G401 (cell line): ENCODE measurements around the gene RPGRIP1L. TPM values are rescaled to one million over a fixed set of nuclear protein-coding genes. Genes with fewer than 3 reads are reported as not detected.
"Not testable (repeated sequence)": the region's sequence is repeated elsewhere in the genome, so short reads cannot be mapped to it uniquely, and the experiment has no call there.

Experiments
- DNase-seq: peaks from one replicate; pipeline ENCODE4 v3.0.0-alpha.2; 2015; ENCODE audit warnings: low spot score
- in situ Hi-C: cut with HindIII; loops from 2 replicates; pipeline ENCODE4 v1.10.0; 2016; ENCODE audit warnings: low sequenced_read_pairs, mixed read lengths
- total RNA-seq: library from RNA; depleted of rRNA; stranded (reverse); fragments of >200 nt; shearing (Covaris generic); gene quantifications from 2 replicates; pipeline ENCODE4 v1.2.3, GENCODE V29; 2014

RPGRIP1L gene
- total RNA-seq, 1 experiment from 2014 or later: 17.4 TPM

DNA sequence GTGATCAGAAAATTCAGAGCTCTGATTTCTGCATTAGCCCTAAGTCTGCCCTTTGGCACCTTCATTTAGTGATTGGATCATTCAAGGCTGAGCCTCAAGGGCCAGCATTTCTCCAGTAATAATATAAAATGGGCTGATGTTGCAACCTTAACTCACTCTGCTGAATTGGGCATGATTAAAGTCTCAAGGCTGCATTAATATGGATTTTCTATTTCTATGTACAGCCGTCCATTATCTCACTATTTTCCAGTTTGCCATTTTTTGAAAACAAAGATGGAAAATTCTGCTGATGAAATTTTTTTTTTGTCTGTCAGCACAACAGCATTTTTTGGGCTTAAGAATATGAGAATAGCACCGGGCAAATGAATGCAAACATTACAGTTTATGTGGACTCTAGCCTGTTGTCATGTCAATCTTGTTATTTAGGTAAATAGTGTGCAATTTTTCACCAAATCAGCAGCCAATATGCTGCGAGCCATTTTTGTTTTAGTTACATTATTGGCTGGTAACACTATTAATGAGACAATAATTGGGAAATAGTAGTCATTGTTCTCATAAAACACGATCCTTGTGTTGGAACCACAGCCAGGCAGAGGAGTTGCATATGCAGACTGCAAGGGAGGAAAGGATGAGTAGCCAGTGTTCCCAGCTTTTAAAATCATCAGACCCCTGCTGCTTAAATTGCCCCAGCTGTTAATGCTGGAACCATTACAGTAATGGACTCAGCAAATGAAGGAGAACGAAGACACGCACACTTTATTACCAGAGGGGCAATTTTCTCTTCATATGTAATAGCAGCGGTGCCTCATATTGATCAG, 10.8 kb upstream of the RPGRIP1L start:
- in situ Hi-C loops: no loop called here
- no peak for DNase-seq

DNA sequence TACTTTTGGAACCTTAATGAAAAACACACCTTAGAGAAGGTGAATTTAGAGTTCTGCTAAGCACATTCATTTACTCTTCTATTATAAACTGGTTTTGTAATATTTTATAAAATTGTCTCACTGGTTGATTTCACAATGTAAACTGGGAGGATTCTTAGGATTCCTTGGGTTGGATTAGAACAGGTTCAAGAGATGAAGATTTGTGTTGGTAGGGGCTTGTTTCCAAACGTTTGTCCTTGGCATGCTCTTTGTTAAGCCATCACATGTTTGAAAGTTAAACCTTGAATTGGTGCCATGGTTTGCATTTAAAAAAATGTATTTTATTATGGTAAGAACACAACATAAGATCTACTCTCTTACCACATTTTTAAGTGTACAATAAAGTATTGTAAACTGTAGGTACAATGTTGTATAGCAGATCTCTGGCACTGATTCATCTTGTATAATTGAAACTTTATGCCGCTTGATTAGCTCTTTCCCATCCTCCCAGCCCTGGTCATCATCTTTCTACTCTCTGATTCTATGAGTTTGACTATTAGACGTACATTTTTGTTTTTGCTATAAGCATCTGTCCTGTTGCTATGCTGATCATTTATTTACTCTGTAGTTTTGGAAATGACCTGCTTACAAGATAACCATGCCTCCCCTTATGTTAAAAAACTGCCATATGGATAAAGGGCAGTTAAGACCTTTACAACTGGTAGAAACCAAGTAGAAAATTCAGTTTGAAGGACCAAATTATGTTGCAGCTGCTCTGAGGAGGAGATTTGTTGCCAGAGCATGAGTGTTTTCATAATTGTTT, 9.9 kb upstream of the RPGRIP1L start:
- no peak for DNase-seq
- in situ Hi-C loops: no loop called here

DNA sequence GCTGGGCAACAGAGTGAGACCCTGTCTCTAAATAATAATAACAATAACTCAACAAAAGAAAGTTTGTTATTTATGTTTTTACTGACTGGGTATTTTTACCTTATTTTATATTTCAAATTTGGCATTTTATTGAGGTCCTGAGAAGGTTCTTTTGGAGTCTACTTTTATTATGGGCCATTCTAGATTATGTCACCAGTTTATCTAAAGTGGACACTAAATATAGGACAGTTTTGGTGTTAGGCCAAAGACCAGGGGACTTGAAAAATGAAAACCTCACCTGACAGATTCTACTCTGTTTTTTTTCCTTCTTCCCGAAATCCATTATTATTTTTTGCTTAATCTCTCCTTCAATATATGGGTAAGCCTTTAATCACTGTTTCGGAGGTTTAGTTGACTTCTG, 8.4 kb upstream of the RPGRIP1L start:
- in situ Hi-C loops: no loop called here
- no peak for DNase-seq

DNA sequence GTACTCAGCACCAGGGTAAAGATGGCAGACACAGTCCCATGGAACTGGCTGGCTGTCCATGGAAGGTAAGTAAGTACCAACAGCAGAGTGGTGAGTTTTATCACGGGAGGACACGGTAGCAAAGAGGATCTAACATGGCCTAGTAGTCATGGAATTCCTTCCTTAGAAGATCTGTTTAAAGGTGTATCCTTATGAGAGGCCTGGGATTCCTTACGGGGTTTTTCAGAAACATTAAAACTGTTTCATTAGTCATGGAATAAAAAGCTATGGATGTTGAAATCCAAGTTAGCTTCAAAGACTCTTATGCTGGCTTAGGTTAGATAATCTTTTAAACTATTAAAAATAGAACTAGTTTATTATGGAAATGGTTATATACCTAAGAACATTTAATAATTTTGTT, 7.7 kb upstream of the RPGRIP1L start:
- no peak for DNase-seq
- in situ Hi-C loops: no loop called here

DNA sequence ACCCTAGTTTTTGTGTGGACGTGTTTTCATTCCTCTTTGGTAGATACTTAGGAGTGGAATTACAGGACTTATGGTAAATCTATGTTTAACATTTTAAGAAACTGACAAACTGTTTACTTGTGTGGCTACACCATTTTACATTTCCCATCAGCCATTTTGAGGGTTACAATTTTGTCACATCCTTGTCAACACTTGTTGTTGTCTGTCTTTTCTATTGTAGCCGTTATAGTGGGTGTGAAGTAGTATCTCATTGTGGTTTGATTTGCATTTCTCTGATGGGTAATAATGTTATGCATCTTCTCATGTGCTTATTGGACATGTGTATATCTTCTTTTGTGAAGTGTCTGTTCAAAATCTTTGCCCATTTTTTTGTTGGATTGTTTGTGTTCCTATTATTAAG, 4.8 kb upstream of the RPGRIP1L start:
- in situ Hi-C loops: no loop called here
- no peak for DNase-seq

DNA sequence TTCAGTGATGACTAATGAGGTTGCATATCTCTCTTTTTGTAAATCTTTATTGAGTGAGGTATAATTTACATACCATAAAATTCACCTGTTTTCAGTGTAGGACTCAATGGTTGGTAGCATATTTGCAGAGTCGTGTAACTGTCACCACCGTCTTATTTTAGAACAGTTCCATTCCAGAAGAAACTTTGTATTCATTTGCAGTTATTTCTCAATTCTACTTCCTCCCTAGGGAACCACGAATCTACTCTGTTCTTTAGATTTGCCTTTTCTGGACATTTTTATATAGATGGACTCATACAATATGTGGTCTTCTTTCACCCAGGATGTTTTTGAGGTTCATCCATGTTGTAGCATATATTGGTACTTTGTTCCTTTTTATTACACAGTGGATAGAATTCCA, 4.0 kb upstream of the RPGRIP1L start:
- in situ Hi-C loops: no loop called here
- DNase-seq: no peak

DNA sequence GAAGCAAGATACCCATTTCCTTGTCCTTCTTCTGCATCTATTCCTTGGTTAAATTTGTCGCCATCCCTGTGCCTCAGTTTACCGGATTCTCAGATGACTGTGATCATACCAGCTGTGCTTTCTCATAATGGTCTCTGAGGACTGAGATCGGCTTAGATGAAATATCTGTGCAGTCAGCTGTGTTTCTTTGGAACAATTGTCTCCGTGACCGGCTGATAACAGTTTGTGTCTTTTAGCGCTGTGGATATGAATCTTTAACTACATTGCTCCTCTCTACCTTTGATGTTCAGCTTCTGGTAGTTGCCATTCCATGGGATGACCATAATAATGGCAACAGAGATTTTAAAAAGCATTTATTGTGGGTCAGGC, 770 bp upstream of the RPGRIP1L start:
- no peak for DNase-seq
- in situ Hi-C loops: no loop called here

DNA sequence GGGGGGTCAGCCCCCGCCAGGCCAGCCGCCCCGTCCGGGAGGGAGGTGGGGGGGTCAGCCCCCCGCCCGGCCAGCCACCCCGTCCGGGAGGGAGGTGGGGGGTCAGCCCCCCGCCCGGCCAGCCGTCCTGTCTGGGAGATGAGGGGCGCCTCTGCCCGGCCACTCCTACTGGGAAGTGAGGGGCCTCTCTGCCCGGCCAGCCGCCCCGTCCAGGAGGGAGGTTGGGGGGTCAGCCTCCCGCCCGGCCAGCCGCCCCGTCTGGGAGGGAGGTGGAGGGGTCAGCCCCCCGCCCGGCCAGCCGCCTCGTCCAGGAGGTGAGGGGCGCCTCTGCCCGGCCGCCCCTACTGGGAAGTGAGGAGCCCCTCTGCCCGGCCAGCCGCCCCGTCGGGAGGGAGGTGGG, 5.4 kb downstream of the RPGRIP1L start:
- DNase-seq, in situ Hi-C loops: not testable (repeated sequence)

DNA sequence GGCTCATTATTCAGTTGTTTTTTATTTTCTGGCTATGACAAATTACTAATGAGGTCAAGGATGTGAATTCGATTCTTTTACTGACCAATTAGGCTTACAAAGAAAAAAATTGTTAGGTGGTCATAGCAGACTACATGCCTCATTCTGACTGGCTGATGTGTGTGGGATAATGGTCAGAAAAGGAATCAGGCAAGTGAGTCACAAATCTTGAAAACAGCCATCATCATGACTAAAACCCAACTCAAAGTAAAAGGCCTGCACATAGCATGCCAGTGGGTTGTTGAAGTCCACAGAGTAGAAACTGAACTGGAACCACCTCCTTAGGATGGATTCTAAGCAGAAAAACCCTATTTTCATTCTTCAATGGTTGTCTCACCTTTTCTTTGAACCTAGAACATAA, 8.6 kb downstream of the RPGRIP1L start:
- in situ Hi-C loops: no loop called here

DNA sequence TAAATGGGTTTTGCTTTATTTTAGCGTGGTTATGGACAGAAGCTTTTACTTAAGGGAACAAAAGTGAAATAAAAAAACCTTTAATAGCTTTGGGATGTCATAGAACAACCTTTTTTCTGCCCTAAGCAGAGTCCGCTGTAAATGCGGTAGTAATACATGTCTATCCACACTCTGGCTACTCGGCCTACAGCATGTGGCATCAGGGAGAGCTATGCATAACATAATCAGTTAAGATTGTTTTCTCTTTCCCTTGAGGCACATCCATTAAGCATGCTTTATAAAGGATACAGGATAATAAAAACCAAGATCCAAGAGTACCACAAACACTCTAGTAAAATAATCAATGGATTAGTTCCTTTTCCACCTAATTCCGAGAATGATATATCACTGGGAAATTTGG, 10.3 kb downstream of the RPGRIP1L start:
- in situ Hi-C loops: no loop called here
- DNase-seq: no peak

More for the DNA sequence above, 8.6 kb downstream of the RPGRIP1L start:
- no peak for DNase-seq

DNA sequence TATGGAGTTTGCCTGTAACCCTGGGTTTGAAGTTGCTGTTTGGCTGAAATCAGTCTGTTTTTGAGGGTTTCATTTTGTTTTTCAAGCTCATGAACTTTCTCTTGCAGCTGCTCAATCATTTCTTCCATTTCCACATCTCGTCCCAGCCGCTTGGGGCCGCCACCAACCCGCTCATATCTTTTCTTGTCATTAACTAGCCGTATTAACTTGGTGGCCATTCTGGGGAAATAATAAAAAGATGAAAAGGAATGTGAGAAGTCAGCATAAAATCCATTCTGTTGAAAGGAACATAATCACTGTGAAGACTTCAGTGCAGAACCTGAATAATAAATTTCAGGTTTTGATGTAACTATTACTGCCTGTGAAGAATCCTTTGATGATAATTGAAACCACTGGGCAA, 11.5 kb downstream of the RPGRIP1L start:
- no peak for DNase-seq
- in situ Hi-C loops: no loop called here

DNA sequence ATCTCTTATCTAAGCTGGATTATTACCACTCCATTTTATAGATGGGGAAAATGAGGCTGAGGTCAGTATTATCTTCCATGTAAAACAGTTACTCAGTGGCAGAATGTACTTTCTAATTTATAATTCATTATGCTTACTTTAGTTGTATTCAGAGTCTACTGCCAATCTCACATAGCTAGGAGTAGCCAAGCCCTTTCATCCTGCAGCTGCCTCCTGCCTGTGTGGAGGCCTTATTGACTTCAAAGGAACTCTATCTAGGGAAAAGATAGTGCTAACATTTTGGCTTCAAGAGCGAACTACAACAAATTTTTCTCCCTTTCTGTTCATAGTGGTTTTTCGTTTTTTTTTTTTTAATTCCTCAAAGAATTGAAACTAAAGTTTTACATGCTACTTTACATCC, 12.9 kb downstream of the RPGRIP1L start:
- in situ Hi-C loops: no loop called here
- DNase-seq: no peak

DNA sequence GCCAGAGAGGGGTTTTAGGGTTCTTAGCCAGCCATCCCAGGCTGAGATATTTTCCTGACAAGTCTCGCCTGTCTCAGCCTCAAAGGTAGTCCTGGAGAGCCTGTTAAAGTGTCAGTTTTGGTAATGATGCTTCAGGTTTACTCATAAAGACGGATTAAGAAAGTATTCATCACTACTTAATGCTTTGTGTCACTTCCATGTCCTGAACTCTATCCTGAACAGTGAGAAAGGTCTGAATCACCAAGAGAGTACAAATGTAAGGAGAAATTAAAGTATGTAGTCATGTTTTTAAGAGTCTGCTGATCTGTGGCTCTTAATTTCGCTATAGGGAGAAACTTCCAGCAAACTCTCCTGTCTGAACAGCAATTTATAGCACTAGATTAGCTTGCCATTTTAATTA, 14.0 kb downstream of the RPGRIP1L start:
- in situ Hi-C loops: no loop called here
- DNase-seq: no peak

DNA sequence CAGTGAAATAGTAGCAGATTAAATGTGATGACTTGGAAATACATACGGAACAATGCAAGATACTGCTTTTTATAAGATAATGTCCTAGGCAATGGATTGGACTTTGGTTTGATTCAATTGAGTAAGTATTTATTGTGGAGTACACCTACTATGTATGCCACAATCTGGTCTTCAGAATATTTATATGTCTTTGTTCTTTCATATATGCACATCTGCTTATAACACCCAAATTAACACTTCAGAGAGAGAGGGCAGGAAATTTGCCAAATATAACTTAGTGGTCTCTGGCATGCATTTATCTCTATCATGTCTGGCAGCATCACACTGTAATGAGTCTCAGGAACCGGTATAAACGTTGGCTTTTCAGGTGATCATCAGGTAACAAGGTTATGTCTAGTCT, 16.9 kb downstream of the RPGRIP1L start:
- in situ Hi-C loops: no loop called here
- no peak for DNase-seq

DNA sequence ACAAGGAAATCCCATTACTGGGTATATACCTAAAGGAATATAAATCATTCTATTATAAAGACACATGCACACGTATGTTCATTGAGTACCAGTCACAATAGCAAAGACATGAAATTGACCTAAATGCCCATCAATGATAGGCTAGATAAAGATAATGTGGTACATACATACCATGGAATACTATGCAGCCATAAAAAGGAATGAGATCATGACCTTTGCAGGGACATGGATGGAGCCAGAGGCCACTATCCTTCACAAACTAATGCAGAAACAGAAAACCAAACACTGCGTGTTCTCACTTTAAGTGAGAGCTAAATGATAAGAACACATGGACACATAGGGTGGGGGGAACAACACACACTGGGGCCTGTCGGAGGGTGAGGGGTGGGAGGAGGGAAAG, 18.3 kb downstream of the RPGRIP1L start:
- DNase-seq, in situ Hi-C loops: not testable (repeated sequence)

DNA sequence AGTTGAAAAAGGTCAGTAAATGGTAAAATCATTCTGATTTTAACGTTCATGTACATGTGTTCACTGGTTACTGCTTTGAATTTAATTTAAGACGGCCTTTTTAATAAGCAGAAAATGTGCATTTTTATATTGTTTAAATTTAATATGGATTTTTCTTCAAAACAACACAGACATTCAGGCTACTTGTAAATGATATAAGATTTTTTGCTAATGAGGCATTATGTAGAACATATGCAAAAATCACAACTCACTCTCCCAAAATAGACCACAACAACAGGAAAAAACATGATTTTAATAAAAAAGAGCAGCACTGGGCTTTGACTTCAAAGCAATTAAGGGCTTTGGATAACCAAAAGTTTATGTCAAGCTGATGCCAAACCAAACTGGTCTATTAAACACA, 22.3 kb downstream of the RPGRIP1L start:
- DNase-seq: no peak
- in situ Hi-C loops: no loop called here

DNA sequence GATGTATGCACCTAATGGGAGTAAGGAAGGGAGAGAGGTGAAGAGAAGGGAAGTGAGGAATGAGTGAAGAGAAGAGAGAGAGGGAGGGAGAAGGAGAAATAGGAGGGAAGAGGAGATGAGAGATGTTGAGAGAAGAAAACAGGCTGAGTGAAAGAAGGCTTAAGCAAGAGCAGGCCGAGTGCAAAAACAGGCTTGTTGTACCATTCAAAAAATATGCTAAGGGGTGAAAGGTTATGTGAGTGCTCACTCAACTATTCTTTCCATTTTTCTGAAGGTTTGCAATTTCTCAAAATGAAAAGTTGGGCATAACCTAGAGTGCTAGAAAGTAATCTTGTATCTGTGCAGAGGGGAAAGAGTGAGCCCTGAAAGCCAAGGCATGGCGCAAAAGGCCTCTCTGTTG, 22.9 kb downstream of the RPGRIP1L start:
- no peak for DNase-seq
- in situ Hi-C loops: no loop called here

DNA sequence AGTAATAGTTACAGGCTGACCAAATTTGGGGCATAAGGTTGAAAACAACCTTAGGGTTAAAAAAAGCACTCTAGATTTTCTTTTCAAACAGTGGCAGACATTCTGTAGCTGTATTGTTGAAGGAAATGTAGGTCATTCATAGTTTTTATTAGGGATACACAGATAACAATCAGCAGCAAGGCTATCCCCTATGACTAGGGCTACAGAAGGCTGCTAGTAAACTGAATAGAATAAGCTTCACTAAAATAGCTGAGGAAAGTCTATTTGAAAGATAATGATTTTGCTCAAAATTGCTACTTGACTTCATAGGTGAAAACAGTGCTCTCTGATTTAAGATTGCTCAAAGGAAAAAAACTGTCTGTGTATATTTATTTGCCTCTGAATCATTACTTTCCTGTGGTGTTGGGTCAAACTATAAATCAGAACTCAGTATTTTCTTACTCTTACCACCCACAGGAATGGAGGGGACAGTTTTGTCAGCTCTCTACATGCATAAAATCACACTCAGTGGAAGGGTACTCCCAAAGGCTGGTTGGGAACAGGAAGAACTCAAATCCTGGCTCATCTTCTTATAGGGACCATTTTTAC, 24.8 kb downstream of the RPGRIP1L start:
- in situ Hi-C loops: no loop called here

DNA sequence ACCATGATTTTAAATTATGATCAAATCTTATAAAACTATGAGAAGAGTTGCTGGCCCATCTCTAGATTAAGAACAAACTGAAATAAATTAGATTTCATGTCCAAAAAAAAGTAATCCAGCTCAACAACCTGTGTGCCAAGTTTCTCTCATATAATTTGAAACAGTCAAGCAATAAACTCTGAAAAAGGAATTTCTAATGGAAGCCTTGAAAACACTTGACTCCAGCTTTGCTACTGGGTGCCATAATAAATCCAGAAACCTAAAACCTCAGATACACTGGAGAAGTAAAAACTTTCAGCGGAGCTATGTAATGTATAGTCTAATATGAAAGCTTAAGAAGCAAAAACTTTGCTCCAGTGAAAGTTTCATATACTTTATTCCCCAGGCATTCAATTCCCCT, 25.5 kb downstream of the RPGRIP1L start:
- no peak for DNase-seq
- in situ Hi-C loops: no loop called here

More for the DNA sequence above, 24.8 kb downstream of the RPGRIP1L start:
- DNase-seq: no peak

DNA sequence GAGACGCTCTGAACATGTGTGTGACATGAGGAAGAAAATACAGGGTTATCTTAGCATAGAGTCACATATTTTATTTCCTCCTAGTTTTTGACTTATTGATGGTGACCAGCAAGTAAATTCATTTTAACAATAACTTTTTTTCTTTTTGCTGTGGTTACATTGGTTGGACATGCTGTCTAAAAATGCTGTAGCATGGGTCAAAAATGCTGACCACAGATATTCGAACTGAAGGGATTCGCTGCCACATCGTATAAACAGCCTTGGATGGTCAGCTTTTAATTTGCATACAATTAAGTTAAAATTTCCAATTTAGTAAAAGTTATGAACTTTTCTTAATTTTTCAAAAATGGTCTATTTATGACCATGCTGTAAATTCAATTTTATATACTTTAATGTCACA, 30.5 kb downstream of the RPGRIP1L start:
- in situ Hi-C loops: no loop called here
- DNase-seq: no peak
